NCI-H1436 (cell line): ENCODE results near the gene TMEM187.
A peak's percentile ranks its signal among the peaks of the same experiment; 100 is the strongest.

Experiments used
- DNase-seq: peaks from one replicate; lab custom pipeline; 2025; lab: John Stamatoyannopoulos, UW

The TMEM187 gene

DNA sequence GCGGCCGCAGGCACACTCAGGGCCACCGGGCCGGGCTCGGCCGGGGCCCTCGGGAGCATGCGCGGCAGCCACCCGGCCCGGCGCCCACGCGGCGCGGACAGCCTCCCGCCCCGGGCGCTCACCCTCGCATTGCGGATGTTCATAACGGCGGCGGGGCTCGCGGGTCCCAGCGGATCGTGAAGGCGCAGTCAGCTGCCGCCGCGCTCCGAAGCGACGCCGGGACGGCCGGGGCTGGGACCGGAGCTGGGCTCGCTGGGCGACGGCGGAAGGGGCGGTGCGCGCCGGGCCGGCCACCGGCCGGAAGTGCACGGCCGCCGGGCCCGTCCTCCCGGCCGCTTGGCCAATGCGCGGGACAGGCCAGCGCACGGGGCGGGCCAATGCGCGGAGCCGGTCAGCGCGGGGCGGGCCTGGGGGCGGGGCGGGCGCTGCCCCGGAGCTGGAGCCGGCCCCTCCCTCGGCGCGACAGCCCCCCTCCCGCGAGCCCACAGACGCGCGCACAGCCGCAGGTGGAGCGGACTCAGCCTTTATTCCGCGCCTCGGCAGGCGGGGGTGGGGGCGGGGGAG, 37.7 kb upstream of the TMEM187 start, which contains the start of gene NAA10:
Gene NAA10, minus strand, starts transcription at position 276 of the 564 bp plus-strand sequence. Its CDS starts 133 bp downstream, at position 143.
- DNase-seq = peak; percentile 87

DNA sequence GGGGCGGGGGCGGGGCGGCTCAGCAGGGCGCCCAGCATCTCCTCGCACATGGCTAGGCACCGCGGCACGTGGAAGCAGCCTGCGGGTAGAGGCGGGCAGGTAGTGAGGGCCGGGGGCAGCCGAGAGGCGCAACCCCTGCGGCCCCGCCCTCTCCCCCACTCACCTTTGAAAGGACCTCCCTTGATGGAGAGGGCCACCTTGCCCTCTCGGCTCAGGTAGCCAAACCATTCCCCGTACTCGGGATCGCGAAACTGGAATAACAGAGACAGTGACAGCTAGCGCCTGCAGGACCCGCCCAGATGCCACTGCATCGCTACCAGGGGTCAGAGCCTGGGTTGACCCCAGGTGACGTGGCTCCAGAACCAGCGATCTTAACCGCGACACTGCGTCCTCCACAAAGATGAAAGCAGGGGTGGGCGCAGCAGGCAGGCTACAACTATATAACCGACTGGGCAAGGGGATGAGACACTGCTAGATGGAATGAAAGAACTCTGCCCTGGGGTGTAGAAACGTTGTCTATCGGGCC, 37.2 kb upstream of the TMEM187 start:
- DNase-seq = no peak

GRCh38 chrX:153937056-153937455, 35.5 kb upstream of the TMEM187 start:
- DNase-seq = no peak

DNA sequence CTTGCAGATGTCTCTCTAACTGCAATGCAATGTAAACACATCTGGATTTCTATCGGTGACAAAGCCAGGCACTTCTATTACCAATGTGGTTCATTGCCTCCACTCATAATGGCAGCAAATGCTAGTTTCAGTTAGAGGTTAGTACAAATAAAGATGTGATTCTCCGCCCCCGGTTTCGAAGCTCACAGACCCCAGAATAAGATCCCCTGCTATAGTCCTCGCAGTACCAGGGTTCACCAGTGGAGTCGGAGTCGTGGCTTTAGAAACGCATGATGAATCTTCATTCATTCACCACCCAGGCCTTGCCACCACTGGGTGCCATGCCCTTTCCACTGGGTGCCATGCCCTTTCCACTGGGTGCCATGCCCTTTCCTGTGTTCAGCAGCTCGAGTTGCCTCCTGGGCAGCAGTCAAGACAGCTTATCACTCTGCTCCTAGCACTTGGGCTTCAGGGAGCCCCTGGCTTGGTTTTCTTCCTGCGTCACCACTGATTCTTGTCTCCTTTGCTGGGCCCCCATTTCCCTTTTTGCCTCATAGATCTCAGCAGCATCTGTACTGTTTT, 34.2 kb upstream of the TMEM187 start:
- no peak for DNase-seq

DNA sequence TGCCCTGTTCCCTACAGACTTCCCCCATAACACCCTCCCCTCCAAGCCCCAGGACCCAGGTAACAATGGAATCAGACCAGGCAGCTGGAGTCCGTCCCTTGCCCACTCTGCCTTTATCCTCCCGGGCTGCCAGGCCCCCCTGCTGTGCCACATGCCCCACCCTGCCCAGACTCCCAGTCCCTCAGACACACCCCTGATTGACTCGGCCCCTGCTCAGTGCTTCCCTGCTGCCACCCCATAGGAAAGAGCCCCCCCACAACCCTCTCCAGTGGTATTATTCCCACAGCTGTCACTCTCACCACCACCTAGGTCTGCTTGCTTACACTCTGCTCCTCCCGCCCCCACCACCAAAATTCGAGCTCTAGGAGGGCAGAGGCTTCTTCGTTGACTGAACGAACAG, 33.0 kb upstream of the TMEM187 start:
- DNase-seq = no peak

- no peak for DNase-seq
Observed at GRCh38 chrX:153941336-153942252, 31.0 kb upstream of the TMEM187 start.

GRCh38 chrX:153944140-153944799, 28.3 kb upstream of the TMEM187 start, which contains the start of gene RENBP:
RENBP (minus strand) TSS chrX:153944643; CDS start chrX:153944610, 33 bp downstream.
- peak; percentile 52 for DNase-seq

- no peak for DNase-seq
Observed at GRCh38 chrX:153944800-153945150, 27.8 kb upstream of the TMEM187 start.

DNA sequence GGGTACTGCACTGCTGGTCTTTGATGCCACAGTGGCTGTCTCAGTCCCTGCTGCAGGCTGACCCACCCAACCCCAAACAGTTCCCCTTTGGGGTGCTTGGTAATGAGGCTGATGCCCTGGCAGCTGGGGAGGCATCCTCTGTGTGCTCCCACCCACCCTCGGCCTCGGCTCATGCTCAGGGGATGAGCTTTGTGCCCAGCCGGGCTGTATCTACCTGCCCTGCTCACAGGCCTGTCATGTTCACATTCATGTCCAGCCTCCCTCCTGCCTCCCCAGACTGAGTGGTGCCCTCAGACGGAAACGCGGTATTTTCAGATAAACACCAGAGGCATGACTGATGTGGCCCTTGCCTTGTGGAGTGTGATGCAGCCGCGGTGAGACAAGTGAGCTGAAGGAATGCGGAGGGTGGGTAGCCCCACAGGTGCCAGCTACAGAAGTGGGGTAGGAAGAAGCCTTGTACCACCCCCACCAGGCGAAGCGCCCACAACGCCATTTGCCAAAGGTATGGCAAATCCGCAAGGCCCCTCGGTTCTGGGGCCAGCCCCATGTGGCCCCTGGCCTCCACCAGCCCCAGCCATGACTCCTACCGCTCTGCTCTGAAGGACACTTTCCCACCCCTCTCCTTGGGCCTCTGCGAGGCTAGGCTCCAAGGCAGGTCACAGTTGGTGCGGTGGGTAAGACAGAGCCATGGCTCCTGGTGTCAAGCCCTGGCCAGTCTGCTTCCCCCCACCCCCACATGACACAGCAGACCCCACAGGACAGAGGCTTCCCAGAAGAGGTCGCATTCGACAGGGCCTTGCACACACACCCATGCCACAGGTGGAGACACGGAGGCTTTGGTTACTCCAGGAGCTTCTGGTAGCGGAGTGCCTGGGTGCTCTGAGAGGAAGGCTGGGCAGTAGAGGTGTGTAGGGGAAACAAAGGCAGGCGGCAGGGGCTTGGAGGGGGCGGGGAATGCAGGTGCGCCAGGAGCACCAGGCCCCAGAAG, 26.3 kb upstream of the TMEM187 start:
- DNase-seq = no peak

- peak; percentile 90 for DNase-seq
Observed at GRCh38 chrX:153947009-153947769, 25.4 kb upstream of the TMEM187 start.

- DNase-seq = no peak
Observed at GRCh38 chrX:153948002-153948466, 24.5 kb upstream of the TMEM187 start.

DNA sequence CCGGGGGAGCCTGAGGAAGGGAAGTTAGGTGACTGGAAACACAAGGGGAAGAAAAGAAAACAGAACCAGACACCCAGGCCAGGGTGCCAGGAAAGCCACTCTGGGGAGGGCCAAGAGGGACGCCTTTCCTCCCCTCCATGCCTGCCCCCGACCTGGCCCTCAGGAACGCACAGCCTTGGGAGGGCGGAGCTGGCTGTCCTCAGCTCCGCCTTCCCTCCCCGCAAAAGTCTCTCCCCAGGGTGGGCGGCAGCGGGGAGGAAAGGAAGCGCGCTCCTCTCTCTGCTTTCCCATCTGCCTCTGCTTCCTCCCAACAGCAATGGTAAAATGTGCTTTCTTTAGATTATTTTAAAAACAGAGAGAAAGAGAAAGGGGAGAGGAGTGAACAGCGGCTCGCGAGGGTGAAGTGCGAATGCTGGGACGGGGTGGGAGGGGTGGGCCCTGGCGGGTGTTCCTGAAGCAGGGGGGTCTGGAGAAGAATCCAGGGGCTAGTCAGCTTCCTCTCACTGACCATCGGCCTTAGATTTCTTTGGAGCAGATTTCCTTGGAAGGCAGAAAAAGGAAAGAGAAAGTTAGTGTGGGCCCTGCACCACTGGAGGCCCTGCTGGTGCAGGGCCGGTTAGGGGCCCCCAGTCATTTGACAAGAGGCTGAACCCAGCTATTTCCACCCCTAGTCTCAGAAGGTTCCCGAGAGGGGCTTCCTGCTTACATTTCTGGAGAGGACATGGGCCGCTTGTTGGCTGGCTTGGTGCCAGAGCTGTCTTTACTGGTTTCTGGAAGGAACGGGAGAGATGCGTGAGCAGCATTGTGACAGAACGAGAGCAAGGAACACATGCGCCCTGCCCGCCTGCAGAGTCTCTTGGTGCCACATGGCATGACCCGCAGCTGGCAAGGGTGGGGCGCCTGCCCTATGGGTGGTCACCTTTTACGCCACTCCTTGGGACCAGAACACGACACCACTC, 23.4 kb upstream of the TMEM187 start:
- DNase-seq = no peak

- no peak for DNase-seq
Observed at GRCh38 chrX:153950127-153950526, 22.4 kb upstream of the TMEM187 start.

DNA sequence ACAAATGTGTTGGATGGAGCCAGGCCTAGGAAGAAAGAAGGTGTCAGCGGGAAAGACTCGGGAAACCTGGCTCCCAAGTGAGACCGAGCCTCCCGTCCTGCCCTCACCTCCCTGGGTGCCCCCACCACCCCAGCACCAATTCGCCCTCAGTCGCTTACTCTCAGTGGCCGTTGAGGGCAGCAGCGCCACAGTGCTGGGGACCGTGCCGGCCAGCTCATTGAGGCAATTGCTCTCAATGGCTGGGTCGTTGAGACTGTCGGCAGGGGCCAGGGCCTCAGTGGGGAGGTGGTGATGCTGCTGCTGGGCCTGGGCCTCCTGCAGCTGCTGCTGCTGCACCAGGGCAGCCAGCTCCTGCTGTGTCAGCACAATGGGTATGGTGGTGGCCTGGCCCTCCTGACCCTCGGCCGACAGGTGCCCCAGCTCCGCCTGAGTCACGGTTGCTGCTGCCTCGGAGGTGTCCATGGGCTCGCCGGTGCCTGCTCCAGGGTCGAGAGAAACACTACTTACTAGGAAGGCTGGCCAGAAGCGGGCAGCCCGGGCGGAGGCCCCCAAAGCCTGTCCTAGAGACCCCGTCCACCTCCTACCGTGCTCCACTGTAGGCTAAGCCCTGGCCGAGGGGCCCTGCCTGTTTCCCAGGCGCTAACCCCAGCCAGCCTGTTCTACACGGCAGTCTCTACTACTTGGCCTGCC, 20.7 kb upstream of the TMEM187 start:
- DNase-seq = no peak

- no peak for DNase-seq
Observed at GRCh38 chrX:153952373-153953026, 20.1 kb upstream of the TMEM187 start.

DNA sequence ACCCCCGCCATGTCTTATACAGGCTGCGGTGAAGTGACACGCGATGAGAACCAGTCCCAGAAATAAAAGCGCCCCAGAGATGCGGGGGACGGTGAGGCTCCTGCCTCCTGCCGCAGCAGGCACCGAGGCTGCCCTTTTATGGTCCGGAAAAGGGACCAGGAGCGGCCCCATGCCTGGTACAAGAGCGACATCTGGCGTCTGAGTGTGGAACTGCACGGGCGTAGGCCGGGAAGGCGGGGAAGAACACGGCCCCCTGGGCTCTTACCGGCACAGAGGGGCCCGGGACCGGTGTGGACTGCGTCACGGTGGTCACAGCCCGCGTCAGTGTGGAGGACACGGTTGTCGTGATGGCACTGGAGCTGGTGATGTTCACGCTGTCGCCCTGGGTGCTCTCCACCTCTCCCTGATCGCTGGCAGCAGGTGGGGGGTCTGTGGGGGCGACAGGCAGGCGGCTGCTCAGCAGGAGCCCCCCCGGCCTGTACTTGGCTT, 19.2 kb upstream of the TMEM187 start:
- peak; percentile 70 for DNase-seq

DNA sequence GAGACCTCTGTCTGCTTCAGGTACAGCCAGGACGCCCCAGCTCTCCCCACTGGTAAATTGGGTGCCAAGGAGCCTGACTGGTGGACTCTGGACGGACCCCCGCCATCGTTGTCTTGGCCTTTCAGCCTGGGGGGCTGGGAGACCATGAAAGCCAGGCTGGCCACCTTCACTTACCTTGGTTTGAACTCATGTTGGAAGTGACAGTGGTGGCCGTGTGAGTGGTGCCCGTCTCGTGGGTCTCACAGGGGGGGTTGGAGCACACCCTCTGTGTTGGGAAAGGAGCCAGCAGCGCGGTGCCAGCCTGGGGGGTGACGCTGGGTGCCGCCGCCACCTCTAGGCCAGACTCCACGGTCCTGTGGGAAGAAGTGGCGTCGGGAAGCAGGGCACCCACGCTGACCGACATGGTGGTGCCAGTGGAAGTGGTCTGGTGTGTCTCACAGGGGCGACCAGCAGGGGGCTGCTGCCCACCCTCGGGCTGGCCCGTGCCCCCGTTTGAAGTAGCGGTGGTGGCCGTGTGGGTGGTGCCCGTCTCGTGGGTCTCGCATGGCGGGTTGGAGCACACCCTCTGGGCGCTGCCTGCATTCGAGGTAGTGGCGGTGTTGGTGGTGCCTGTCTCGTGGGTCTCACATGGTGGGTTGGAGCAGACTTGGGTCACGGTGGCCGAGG, 18.5 kb upstream of the TMEM187 start:
- no peak for DNase-seq
